CD4-positive, alpha-beta memory T cell (primary cell): ENCODE results near the gene BEGAIN. TPM values are rescaled to one million over a fixed set of nuclear protein-coding genes. Genes with fewer than 3 reads are reported as not detected.

Source experiments
- CTCF ChIA-PET: fragments of 350-600 bp; sonication (Branson Sonifier 250); formaldehyde crosslinking; loops from one replicate; lab custom pipeline; 2021; ENCODE audit warnings: inconsistent platforms; ENCODE audit not compliant: partially characterized antibody; lab: Charles Lee
- POLR2A ChIA-PET: fragments of 350-600 bp; sonication (Branson Sonifier 250); formaldehyde crosslinking; loops from one replicate; lab custom pipeline; 2021; ENCODE audit not compliant: partially characterized antibody; lab: Charles Lee
- DNase-seq, 5 donors: peaks; one replicate each; pipeline versions ENCODE4 v3.0.0 to v3.0.0-alpha.2; 2020 to 2022; ENCODE audit warnings: mixed read lengths in 1 of 5
- H3K27ac ChIP-seq: one replicate; pipeline ENCODE4 v1.7.0; 2013; ENCODE audit warnings: low read depth, low read length
- H3K27me3 ChIP-seq: 2 replicates; pipeline ENCODE4 v1.7.0; 2013; ENCODE audit warnings: mild to moderate bottlenecking, low read length, moderate library complexity; ENCODE audit not compliant: insufficient read depth
- H3K36me3 ChIP-seq: 2 replicates; pipeline ENCODE4 v1.7.0; 2013; ENCODE audit warnings: mild to moderate bottlenecking, low read length, moderate library complexity; ENCODE audit not compliant: insufficient read depth
- H3K4me1 ChIP-seq: 2 replicates; pipeline ENCODE4 v1.7.0; 2013; ENCODE audit warnings: mild to moderate bottlenecking, low read length, moderate library complexity; ENCODE audit not compliant: insufficient read depth
- H3K4me3 ChIP-seq, 2 donors: one replicate each; pipeline ENCODE4 v1.7.0; 2013; ENCODE audit warnings: low read length in 2 of 2, mild to moderate bottlenecking in 1 of 2
- H3K9me3 ChIP-seq, 2 donors: one replicate each; pipeline ENCODE4 v1.7.0; 2013; ENCODE audit warnings: low read length in 2 of 2, control low read depth in 1 of 2; ENCODE audit not compliant: control insufficient read depth in 1 of 2
- H3K27ac Mint-ChIP-seq, 7 donors: one replicate each; pipeline ENCODE4 v1.8.0; 2020 to 2021; ENCODE audit warnings: mixed read lengths in 7 of 7, mild to moderate bottlenecking in 6 of 7, inconsistent platforms in 3 of 7, moderate library complexity in 3 of 7
- H3K27me3 Mint-ChIP-seq, 2 donors: one replicate each; pipeline ENCODE4 v1.8.0; 2020 to 2021; ENCODE audit warnings: mixed read lengths in 2 of 2
- H3K36me3 Mint-ChIP-seq, 2 donors: one replicate each; pipeline ENCODE4 v1.8.0; 2020 to 2021; ENCODE audit warnings: mixed read lengths in 2 of 2, inconsistent platforms in 1 of 2, mild to moderate bottlenecking in 1 of 2
- H3K4me1 Mint-ChIP-seq, 4 donors: one replicate each; pipeline ENCODE4 v1.8.0; 2020 to 2021; ENCODE audit warnings: mixed read lengths in 4 of 4, mild to moderate bottlenecking in 1 of 4
- H3K4me3 Mint-ChIP-seq, 8 donors: one replicate each; pipeline ENCODE4 v1.8.0; 2020 to 2021; ENCODE audit warnings: mixed read lengths in 8 of 8, mild to moderate bottlenecking in 7 of 8, moderate library complexity in 6 of 8, inconsistent platforms in 3 of 8
- H3K9me3 Mint-ChIP-seq, 8 donors: one replicate each; pipeline ENCODE4 v1.8.0; 2020 to 2021; ENCODE audit warnings: mixed read lengths in 8 of 8, mild to moderate bottlenecking in 5 of 8, inconsistent platforms in 3 of 8, moderate library complexity in 1 of 8
- intact Hi-C: fragments of 100-400 bp; cut with micrococcal nuclease; formaldehyde crosslinking; loops from one replicate; pipeline ENCODE4 v1.15.1; 2023
- polyA plus RNA-seq, 2 donors: library from polyadenylated mRNA; unstranded; fragments of 300-500 nt; fragmentation: Illumina TruSeq; gene quantifications; one replicate each; pipeline ENCODE4 v1.2.3, GENCODE V29; 2021
- total RNA-seq, 2 experiments: library from RNA; stranded (reverse); gene quantifications; one replicate each; pipeline ENCODE4 v1.2.3, GENCODE V29; 2021

The BEGAIN gene
- total and polyA plus RNA-seq, 4 experiments from 2014 or later, result 0.09 to 1.8 (median 1.2) TPM

DNA sequence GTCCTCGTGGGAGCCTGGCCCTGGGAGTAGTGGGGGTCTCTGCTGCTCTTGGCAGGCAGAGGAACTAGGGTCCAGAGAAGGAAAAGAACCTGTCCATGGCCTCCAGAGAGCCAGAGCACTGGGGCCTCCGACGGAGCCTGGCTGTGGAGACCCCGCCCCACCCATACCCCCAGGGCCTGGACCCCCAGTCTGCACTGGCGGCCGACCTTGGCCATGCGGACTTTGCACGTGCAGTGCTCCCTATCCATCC, 1.1 kb downstream of the BEGAIN start:
- no peak for DNase-seq
- ChIA-PET CTCF (interaction anchor here (1.4 kb wide), 1 partner anchor 59 kb away, joined by 3 read pairs; no protein-coding TSS in a partner anchor), POLR2A (no interaction called here)
- H3K27ac ChIP-seq, result no peak overlapping the region
- Mint-ChIP-seq H3K4me1 (peaks cover 0 to 9% (median 3%) of the 10 kb centered on the region in 4 donors), H3K9me3 (no peaks in the 10 kb centered on the region), H3K27ac (no peak overlapping the region), H3K36me3 (no peaks in the 10 kb centered on the region), H3K4me3 (peak overlapping the region; percentile 56 to 75 (median 66)), H3K27me3 (peaks cover 6 to 12% of the 10 kb centered on the region in 2 donors)
- H3K4me1 ChIP-seq, result peaks cover 13% of the 10 kb centered on the region
- no peak overlapping the region for H3K4me3 ChIP-seq
- intact Hi-C loops, result no loop called here
- H3K27me3 ChIP-seq, result peaks cover 6% of the 10 kb centered on the region
- no peaks in the 10 kb centered on the region for H3K9me3 ChIP-seq
- H3K36me3 ChIP-seq, result no peaks in the 10 kb centered on the region

DNA sequence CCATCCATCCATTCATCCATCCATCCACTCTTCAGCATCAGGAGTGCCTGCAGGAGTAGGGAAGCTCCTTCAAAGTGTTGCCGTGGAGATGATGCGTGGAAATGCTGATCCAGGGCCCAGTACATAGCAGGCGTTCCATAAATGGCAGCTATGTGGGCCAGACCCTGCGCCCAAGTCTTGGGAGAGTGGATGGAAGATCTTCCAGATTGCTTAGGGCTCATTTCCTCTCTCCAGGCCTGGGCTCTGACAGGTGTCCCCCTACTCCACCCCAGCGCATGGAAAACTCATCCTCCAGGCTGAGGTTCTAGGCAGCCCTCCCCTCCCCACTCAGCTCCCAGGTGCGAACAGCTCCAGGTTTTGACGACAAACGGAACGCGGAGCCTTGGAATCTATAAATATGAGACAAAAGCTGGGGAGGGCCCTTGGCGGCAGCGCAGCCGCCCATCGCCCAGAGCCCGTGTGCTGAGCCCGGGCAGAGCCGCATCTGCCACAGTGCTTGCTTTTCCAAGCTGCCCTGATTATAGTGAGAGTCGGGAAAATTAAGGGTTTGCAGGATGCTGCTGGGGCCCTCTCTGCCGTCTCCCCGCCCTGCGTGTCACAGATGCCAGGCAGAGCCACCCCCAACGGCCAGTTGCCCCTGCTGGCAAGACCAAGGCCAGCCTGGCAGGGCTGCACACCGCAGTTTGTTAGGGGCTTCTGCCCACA, 1.6 kb downstream of the BEGAIN start:
- Mint-ChIP-seq H3K4me3 (peak overlapping the region in 7 of 8 donors; percentile 17 to 75 (median 68)), H3K27me3 (peaks cover 6 to 12% of the 10 kb centered on the region in 2 donors), H3K36me3 (no peaks in the 10 kb centered on the region), H3K27ac (no peak overlapping the region), H3K4me1 (peaks cover 0 to 9% (median 3%) of the 10 kb centered on the region in 4 donors), H3K9me3 (no peaks in the 10 kb centered on the region)
- Histone ChIP-seq H3K27ac (no peak overlapping the region), H3K27me3 (peaks cover 6% of the 10 kb centered on the region), H3K36me3 (no peaks in the 10 kb centered on the region), H3K4me1 (peaks cover 13% of the 10 kb centered on the region), H3K4me3 (no peak overlapping the region), H3K9me3 (no peaks in the 10 kb centered on the region)
- POLR2A ChIA-PET, result no interaction called here
- intact Hi-C loops, result no loop called here
- CTCF ChIA-PET, result interaction anchor here (1.4 kb wide), 1 partner anchor 60 kb away, joined by 3 read pairs; no protein-coding TSS in a partner anchor
- DNase-seq, result no peak

DNA sequence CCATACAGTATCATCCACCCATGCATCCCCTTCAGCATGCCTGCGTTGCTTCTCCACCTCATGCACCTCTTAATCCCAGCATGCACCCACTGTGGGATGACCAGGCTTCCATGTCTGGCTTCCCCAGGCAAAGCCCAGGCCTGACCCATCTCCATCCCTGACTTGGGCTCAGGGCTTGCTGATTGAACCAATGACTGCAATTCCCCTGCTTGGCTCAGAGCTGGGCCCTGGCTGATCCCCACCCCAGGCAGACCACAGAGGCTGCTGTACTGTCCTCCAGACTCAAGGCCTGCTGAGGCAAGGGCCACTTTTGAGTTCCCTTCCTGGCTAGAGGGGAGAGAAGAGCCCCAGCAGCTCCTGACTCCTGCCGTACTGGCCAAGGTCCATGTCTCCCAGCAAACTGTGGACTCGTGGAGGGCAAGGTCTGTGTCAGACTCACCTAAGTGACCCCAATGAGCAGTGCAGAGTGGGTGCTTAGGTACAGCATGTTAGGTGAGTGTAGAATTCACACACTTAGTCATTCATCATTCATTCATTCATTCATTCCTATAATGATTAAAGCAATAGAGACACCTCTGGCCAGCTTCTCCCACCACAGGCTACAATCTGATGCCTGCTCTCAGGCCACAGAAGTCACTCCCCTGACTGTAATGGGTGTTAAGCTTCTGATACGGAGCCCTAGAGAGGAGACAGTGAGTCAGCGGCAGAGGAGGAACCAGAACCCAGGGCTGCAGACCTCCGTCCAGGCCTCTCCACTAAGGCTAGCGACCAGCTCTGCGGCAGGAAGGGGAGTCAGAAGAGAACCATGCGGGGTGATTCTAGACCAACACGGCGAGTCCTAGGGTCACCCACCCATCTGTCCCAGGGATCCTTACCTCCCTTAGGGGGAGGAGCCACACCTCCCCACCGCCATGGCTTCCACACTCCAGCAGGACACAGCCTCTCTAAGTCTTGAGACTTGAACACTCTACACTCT, 2.9 kb downstream of the BEGAIN start:
- no peak for DNase-seq
- Histone ChIP-seq H3K4me3 (no peak overlapping the region), H3K9me3 (no peaks in the 10 kb centered on the region), H3K36me3 (no peaks in the 10 kb centered on the region), H3K27ac (no peak overlapping the region), H3K27me3 (peaks cover 6% of the 10 kb centered on the region), H3K4me1 (peaks cover 13% of the 10 kb centered on the region)
- CTCF ChIA-PET, result no interaction called here
- H3K27me3 Mint-ChIP-seq, result peaks cover 2 to 4% of the 10 kb centered on the region in 2 donors
- H3K4me3 Mint-ChIP-seq, result peak overlapping the region in 5 of 8 donors; percentile 17 to 59 (median 36)
- no peaks in the 10 kb centered on the region for H3K9me3 Mint-ChIP-seq
- POLR2A ChIA-PET, result no interaction called here
- H3K4me1 Mint-ChIP-seq, result peaks cover 0 to 9% (median 2%) of the 10 kb centered on the region in 4 donors
- no peaks in the 10 kb centered on the region for H3K36me3 Mint-ChIP-seq
- peak overlapping the region in 1 of 7 donors; percentile 52 for H3K27ac Mint-ChIP-seq
- intact Hi-C loops, result no loop called here

DNA sequence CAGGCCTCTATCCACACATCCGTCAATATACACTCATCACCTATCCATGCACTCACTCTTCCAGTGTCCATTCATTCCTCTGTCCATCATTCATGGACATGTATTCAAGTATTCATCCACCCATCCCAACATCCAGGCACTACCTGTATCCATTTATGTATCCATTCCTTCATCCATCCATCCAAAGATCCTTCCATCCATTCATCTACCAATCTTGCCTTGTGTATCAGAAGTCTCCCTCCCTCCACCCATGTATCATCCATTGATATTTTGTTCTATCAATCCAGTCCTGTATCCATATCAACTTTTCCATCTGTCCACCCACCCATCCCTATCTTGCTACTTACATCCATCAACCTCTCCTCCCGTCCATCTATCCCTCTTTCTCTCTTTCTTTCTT, 4.0 kb downstream of the BEGAIN start:
- CTCF ChIA-PET, result no interaction called here
- POLR2A ChIA-PET, result no interaction called here
- no peak for DNase-seq
- Mint-ChIP-seq H3K4me1 (peaks cover 0 to 9% (median 2%) of the 10 kb centered on the region in 4 donors), H3K4me3 (no peak overlapping the region), H3K36me3 (no peaks in the 10 kb centered on the region), H3K27me3 (peaks cover 0 to 1% of the 10 kb centered on the region in 2 donors), H3K9me3 (peaks cover 0 to 6% (median 0%) of the 10 kb centered on the region in 8 donors), H3K27ac (no peak overlapping the region)
- no peaks in the 10 kb centered on the region for H3K9me3 ChIP-seq
- H3K4me3 ChIP-seq, result no peak overlapping the region
- H3K4me1 ChIP-seq, result peaks cover 13% of the 10 kb centered on the region
- intact Hi-C loops, result no loop called here
- H3K27ac ChIP-seq, result no peak overlapping the region
- H3K27me3 ChIP-seq, result peaks cover 6% of the 10 kb centered on the region
- no peaks in the 10 kb centered on the region for H3K36me3 ChIP-seq

DNA sequence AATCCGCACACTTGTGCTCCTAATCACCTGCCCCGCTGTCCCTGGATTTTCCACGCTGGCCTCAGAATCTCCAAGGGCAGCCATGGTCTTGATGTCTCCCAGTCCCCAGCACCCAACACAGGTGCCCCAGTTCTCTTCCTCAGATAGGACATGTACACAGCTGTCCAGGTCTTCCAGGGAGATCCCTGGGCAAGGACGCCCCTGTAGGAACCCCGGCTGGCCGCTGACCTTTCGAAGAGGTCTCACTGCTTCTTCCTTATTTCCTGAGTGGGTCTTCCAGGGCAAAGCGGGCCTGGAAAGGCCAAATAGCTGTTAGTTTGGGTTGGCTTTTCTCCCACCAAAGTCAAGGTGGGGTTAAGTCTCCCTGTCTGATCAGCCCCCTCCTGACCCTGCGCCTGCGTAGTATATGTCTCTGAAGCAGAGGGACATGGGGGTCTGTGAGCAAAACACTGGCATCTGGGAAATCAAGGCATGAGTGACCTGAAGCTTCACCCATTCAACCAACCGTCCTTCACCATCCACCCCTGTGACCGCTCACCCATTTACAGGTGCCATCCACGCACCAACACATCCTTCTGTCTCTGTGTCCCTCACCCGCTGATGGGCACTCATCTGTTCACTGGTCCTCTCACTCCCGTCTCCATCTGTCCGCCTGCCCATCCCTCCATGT, 4.6 kb downstream of the BEGAIN start:
- peak in 1 of 5 donors; percentile 18 for DNase-seq

DNA sequence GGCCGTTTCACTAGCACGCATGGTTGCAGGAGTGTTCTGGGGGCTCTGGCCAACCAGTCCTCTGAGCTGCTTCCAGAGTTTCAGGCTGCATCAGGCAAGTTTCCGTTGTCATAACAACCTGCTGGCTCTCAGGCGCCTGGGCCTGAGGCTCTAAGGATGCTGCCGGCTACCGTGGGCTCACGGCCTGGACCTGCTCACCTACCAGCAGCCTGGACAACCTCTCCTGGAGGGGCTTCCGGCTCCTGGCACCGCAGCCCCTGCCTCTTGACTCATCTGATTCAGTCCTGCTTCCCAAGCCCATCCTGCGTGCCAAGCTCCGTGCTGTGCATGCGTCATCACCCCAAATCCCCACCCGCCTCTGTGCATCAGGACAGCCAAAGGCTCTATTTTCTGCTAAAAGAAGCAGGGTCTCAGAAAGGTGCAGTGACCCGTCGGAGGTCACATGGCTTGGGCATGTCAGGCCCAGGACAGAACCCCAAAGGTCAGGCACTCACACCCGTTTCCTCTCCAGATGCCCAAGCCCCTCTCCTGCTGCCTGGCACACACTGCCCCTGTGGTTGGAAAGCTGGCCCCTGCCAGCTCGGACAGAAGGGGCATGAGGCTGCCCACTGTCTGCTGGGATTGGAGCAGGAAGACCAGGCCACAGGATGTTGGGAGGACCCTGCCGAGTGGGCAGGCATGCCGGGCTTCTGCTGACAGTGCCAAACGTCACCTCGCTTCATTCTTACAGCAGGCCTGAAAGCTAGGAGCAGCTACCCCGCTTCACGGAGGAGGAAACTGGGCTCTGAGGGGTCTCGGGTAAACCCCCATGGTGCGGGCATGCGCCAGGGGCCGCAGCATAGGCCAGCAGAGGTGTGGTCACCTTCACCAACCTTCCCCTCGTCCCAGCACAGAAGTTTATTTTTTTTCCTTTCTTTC, 5.7 kb downstream of the BEGAIN start:
- H3K36me3 Mint-ChIP-seq, result no peaks in the 10 kb centered on the region
- no peak overlapping the region for H3K27ac ChIP-seq

More for the DNA sequence above, 4.6 kb downstream of the BEGAIN start:
- Mint-ChIP-seq H3K36me3 (no peaks in the 10 kb centered on the region), H3K4me1 (peaks cover 0 to 6% (median 2%) of the 10 kb centered on the region in 4 donors), H3K27ac (no peak overlapping the region), H3K4me3 (no peak overlapping the region), H3K9me3 (peaks cover 0 to 6% (median 0%) of the 10 kb centered on the region in 8 donors), H3K27me3 (no peaks in the 10 kb centered on the region)
- Histone ChIP-seq H3K9me3 (no peaks in the 10 kb centered on the region), H3K27ac (no peak overlapping the region), H3K4me3 (no peak overlapping the region), H3K4me1 (peaks cover 8% of the 10 kb centered on the region), H3K27me3 (peaks cover under 1% of the 10 kb centered on the region), H3K36me3 (no peaks in the 10 kb centered on the region)
- intact Hi-C loops, result no loop called here
- ChIA-PET POLR2A (no interaction called here), CTCF (no interaction called here)

More for the DNA sequence above, 5.7 kb downstream of the BEGAIN start:
- Mint-ChIP-seq H3K27ac (no peak overlapping the region), H3K27me3 (no peaks in the 10 kb centered on the region), H3K4me3 (no peak overlapping the region), H3K4me1 (peaks cover 0 to 4% (median under 1%) of the 10 kb centered on the region in 4 donors), H3K9me3 (peaks cover 0 to 6% (median 0%) of the 10 kb centered on the region in 8 donors)
- POLR2A ChIA-PET, result no interaction called here
- Histone ChIP-seq H3K4me1 (peaks cover 4% of the 10 kb centered on the region), H3K9me3 (no peaks in the 10 kb centered on the region), H3K27me3 (no peaks in the 10 kb centered on the region), H3K4me3 (no peak overlapping the region), H3K36me3 (no peaks in the 10 kb centered on the region)
- CTCF ChIA-PET, result no interaction called here
- intact Hi-C loops, result no loop called here
- DNase-seq, result peak in 1 of 5 donors; percentile 22
